Spinal cord (tissue), 10 donors: Measurements from ENCODE around the gene EFEMP2. TPM values are rescaled to one million over a fixed set of nuclear protein-coding genes. Genes with fewer than 3 reads are reported as not detected.

Experiments
- DNase-seq, 6 donors: peaks; one replicate each; pipeline versions ENCODE4 v3.0.0 to v3.0.0-alpha.2; 2013 to 2015; ENCODE audit warnings: low spot score in 6 of 6, low read depth in 4 of 6
- H3K27ac ChIP-seq: one replicate; pipeline ENCODE4 v1.5.1; 2013; ENCODE audit warnings: low read depth, low read length, control low read depth
- H3K27me3 ChIP-seq: one replicate; pipeline ENCODE4 v1.6.1; 2013; ENCODE audit warnings: low read length; ENCODE audit not compliant: control insufficient read depth, insufficient read depth
- H3K36me3 ChIP-seq: one replicate; pipeline ENCODE4 v1.6.1; 2013; ENCODE audit warnings: low read length; ENCODE audit not compliant: control insufficient read depth, insufficient read depth
- H3K4me1 ChIP-seq: one replicate; pipeline ENCODE4 v1.6.1; 2013; ENCODE audit warnings: low read length; ENCODE audit not compliant: control insufficient read depth, insufficient read depth
- H3K4me3 ChIP-seq: one replicate; pipeline ENCODE4 v1.5.1; 2013; ENCODE audit warnings: low read depth, low read length, control low read depth
- H3K9me3 ChIP-seq: one replicate; pipeline ENCODE4 v1.6.1; 2013; ENCODE audit warnings: low read length; ENCODE audit not compliant: control insufficient read depth, insufficient read depth
- WGBS: methylation state at CpG from one replicate; pipeline ENCODE4 v1.1.5; 2013; ENCODE audit warnings: missing lambda C conversion rate; ENCODE audit not compliant: insufficient coverage; 5-methylcytosine and 5-hydroxymethylcytosine counted together
- polyA plus RNA-seq, 2 donors: library from polyadenylated mRNA; unstranded; fragments of 120-200 nt; gene quantifications; one replicate each; pipeline ENCODE4 v1.2.1, GENCODE V29; 2013; ENCODE audit not compliant: insufficient read length in 2 of 2
- total RNA-seq, 2 donors: library from RNA; depleted of rRNA in 1 of 2; stranded (reverse); fragments of 120-200 nt in 1 of 2; fragments of >200 nt in 1 of 2; gene quantifications; one replicate each; pipeline versions ENCODE4 v1.2.3 to v1.2.4, GENCODE V29; 2013 to 2014
- donor health status: healthy.

EFEMP2 gene
- total and polyA plus RNA-seq, 4 donors, result 21.2 to 94.1 (median 79.1) TPM

- no peak for DNase-seq
- Histone ChIP-seq H3K4me3 (peak overlapping the region; percentile 89), H3K36me3 (peaks cover 43% of the 10 kb centered on the region), H3K9me3 (no peaks in the 10 kb centered on the region), H3K27ac (peak overlapping the region; percentile 71), H3K27me3 (no peaks in the 10 kb centered on the region), H3K4me1 (peaks cover 49% of the 10 kb centered on the region)
- 90% methylated on average over 31 of the region's 35 CpGs for WGBS
Measured at GRCh38 chr11:65917434-65918210, 45.0 kb upstream of the EFEMP2 start.

- Histone ChIP-seq H3K27ac (no peak overlapping the region), H3K4me3 (no peak overlapping the region)
- WGBS, result 88% methylated on average over 3 of the region's 3 CpGs
Measured at GRCh38 chr11:65917077-65917433, 44.5 kb upstream of the EFEMP2 start.

GRCh38 chr11:65916391-65916790 lies 43.8 kb upstream of the EFEMP2 start:
- H3K36me3 ChIP-seq, result peaks cover 32% of the 10 kb centered on the region
- no peaks in the 10 kb centered on the region for H3K9me3 ChIP-seq
- H3K27me3 ChIP-seq, result no peaks in the 10 kb centered on the region
- H3K4me3 ChIP-seq, result no peak overlapping the region
- no peak for DNase-seq
- no peak overlapping the region for H3K27ac ChIP-seq
- peaks cover 57% of the 10 kb centered on the region for H3K4me1 ChIP-seq
- WGBS, result 88% methylated on average over 5 of the region's 7 CpGs

More at GRCh38 chr11:65917077-65917433, 44.5 kb upstream of the EFEMP2 start:
- DNase-seq, result no peak
- Histone ChIP-seq H3K27me3 (no peaks in the 10 kb centered on the region), H3K4me1 (peaks cover 51% of the 10 kb centered on the region), H3K36me3 (peaks cover 38% of the 10 kb centered on the region), H3K9me3 (no peaks in the 10 kb centered on the region)

- Histone ChIP-seq H3K36me3 (peaks cover 26% of the 10 kb centered on the region), H3K27me3 (no peaks in the 10 kb centered on the region), H3K27ac (no peak overlapping the region), H3K9me3 (no peaks in the 10 kb centered on the region), H3K4me1 (peaks cover 57% of the 10 kb centered on the region), H3K4me3 (no peak overlapping the region)
- 65% methylated on average over 11 of the region's 13 CpGs for WGBS
- no peak for DNase-seq
Measured at GRCh38 chr11:65915821-65916251, 43.2 kb upstream of the EFEMP2 start.

- Histone ChIP-seq H3K4me1 (peaks cover 51% of the 10 kb centered on the region), H3K27me3 (no peaks in the 10 kb centered on the region), H3K27ac (no peak overlapping the region), H3K9me3 (no peaks in the 10 kb centered on the region), H3K4me3 (no peak overlapping the region), H3K36me3 (peaks cover 20% of the 10 kb centered on the region)
- 70% methylated on average over 10 of the region's 10 CpGs for WGBS
- DNase-seq, result no peak
Measured at GRCh38 chr11:65915101-65915820, 42.7 kb upstream of the EFEMP2 start.

- Histone ChIP-seq H3K36me3 (peaks cover 17% of the 10 kb centered on the region), H3K4me1 (peaks cover 38% of the 10 kb centered on the region), H3K9me3 (no peaks in the 10 kb centered on the region), H3K27ac (no peak overlapping the region), H3K27me3 (peaks cover 3% of the 10 kb centered on the region), H3K4me3 (no peak overlapping the region)
- 82% methylated on average over 3 of the region's 4 CpGs for WGBS
- no peak for DNase-seq
Measured at GRCh38 chr11:65912845-65913244, 40.2 kb upstream of the EFEMP2 start.

- WGBS, result 28% methylated on average over 13 of the region's 14 CpGs
- Histone ChIP-seq H3K27me3 (peaks cover 7% of the 10 kb centered on the region), H3K4me1 (peaks cover 29% of the 10 kb centered on the region), H3K36me3 (peaks cover 9% of the 10 kb centered on the region), H3K4me3 (no peak overlapping the region), H3K27ac (no peak overlapping the region), H3K9me3 (no peaks in the 10 kb centered on the region)
- peak in 2 of 6 donors; percentile 19 to 69 for DNase-seq
Measured at GRCh38 chr11:65911682-65912568, 39.3 kb upstream of the EFEMP2 start.

- Histone ChIP-seq H3K4me1 (peaks cover 11% of the 10 kb centered on the region), H3K27ac (no peak overlapping the region), H3K9me3 (no peaks in the 10 kb centered on the region), H3K36me3 (no peaks in the 10 kb centered on the region), H3K27me3 (peaks cover 14% of the 10 kb centered on the region), H3K4me3 (no peak overlapping the region)
- WGBS, result 89% methylated on average over 5 of the region's 6 CpGs
- no peak for DNase-seq
Measured at GRCh38 chr11:65907878-65908277, 35.3 kb upstream of the EFEMP2 start.

GRCh38 chr11:65906602-65907001 lies 34.0 kb upstream of the EFEMP2 start:
- Histone ChIP-seq H3K36me3 (no peaks in the 10 kb centered on the region), H3K27me3 (peaks cover 21% of the 10 kb centered on the region), H3K4me1 (peaks cover 5% of the 10 kb centered on the region), H3K27ac (no peak overlapping the region), H3K4me3 (no peak overlapping the region), H3K9me3 (no peaks in the 10 kb centered on the region)
- no peak for DNase-seq
- 92% methylated on average over 4 of the region's 5 CpGs for WGBS
